HFF-Myc (cell line): ENCODE results near the gene RAP1A.
"Not testable (repeated sequence)": the region's sequence is repeated elsewhere in the genome, so short reads cannot be mapped to it uniquely, and the experiment has no call there.

Experiments
- DNase-seq: peaks from one replicate; pipeline ENCODE4 v3.0.0-alpha.2; 2011; ENCODE audit warnings: low read depth; ENCODE audit errors: extremely low read depth
- H3K4me3 ChIP-seq: replicated peaks from 2 replicates; pipeline ENCODE4 v1.5.1; 2011; ENCODE audit warnings: low read depth, mild to moderate bottlenecking, control low read depth, low read length
- CTCF ChIP-seq: IDR thresholded peaks from 2 replicates; pipeline ENCODE4 v1.5.1; 2012; ENCODE audit warnings: mild to moderate bottlenecking, low read depth, low read length, control low read depth; ENCODE audit errors: missing control alignments

Gene RAP1A

DNA sequence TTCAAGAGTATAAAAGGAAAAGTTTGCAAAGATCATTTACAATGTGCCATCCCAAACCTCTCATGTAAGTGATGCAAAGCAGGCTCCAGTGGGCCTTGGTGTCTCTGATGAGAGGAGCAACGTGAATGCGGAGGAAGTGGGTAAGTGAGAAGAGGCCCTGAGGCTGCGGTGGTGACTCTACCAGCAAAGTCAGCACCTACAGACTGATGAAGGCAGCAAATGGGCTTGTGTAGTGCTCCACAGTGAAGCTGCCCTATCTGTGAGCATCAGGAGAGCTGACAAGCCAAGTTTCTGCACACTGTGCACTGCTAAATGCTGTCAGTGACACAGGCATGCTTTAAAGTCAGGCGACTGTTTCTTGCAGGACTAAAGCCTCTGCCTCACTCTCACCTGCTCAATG is 15.6 kb upstream of the RAP1A start:
- TF ChIP-seq CTCF, result no peak
- no peak overlapping the region for H3K4me3 ChIP-seq
- no peak for DNase-seq

- DNase-seq, result no peak
- no peak for TF ChIP-seq CTCF
- H3K4me3 ChIP-seq, result no peak overlapping the region
These were observed 14.7 kb upstream of the RAP1A start for GRCh38 chr1:111604931-111605330.

GRCh38 chr1:111605576-111605975 is 14.0 kb upstream of the RAP1A start:
- no peak overlapping the region for H3K4me3 ChIP-seq
- DNase-seq, result no peak
- no peak for TF ChIP-seq CTCF

GRCh38 chr1:111606457-111607215 is 13.0 kb upstream of the RAP1A start:
- not testable (repeated sequence) for H3K4me3 ChIP-seq, DNase-seq

GRCh38 chr1:111608528-111608927 is 11.1 kb upstream of the RAP1A start:
- not testable (repeated sequence) for DNase-seq, H3K4me3 ChIP-seq

DNA sequence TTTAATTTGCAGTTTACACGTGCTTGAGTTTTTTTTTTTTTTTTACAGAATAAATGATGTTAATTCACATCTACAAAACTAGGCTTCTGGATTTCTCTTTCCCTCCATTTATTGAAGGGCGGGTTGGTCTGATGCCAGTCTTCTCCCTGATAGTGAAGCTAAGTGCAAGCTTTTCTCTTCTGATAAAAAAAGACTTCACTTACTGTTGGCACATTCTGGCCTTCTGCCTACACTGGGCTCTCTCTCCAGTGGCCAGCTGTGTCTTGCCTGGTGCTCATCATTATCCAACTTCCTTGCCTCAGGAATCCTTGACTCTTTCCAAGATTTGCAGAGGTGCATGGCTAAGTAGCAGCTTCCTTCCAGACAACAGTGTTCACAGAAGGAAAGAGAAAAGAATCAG is 7.6 kb upstream of the RAP1A start:
- TF ChIP-seq CTCF, result no peak
- no peak for DNase-seq
- no peak overlapping the region for H3K4me3 ChIP-seq

DNA sequence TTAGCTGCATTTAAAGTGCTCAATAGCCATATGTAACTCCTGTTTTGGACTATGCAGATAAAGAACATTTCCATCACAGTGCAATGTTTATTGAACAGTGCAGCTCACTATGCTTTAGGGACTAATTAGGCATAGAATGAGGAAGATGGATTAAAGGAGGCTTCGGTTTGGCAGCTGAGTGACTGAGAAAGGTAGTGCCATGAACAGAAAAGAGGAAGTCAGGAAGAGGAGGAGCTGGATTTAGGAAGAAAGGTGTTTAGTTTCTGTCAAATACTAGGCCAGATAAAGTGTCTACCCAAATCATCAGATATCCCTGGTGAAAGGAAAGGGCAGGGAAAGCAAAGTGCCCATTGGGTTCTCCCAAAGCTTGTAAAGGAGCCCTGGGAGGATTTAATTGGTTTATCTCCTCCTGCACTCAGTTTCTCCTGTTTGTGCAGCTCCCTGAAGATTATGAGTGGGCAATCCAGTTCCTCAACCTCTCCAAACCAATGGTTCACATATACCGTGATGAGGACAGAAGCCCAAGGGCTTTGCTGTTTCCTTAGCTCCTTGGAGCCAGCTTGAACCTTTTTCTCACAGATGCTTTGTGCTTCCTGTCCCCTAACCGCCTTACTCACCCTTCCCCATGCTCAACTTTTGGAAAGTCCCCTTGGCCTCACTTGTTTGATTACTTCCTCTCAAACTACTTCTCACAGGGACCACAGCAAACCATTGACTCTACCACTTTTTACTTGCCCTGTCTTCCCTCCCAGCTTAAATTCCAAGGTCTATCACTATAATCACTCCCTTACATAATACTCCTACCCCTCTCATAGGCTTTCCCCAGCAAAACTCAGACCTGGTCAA is 3.5 kb upstream of the RAP1A start:
- no peak for TF ChIP-seq CTCF
- no peak overlapping the region for H3K4me3 ChIP-seq
- no peak for DNase-seq
